Measurements from ENCODE around the gene RNF157.
"Not testable (repeated sequence)": the region's sequence is repeated elsewhere in the genome, so short reads cannot be mapped to it uniquely, and the experiment has no call there.

Gene RNF157

GRCh38 chr17:76191896-76192295, 48.4 kb downstream of the RNF157 start:
- H3K4me3 ChIP-seq (ENCODE audit: low read depth, low read length), result peak overlapping the region; percentile 44
- peak; percentile 89 for DNase-seq (ENCODE audit: low read depth)
- no peak for TF ChIP-seq CTCF (IDR thresholded peaks at IDR 0.05; ENCODE audit: insufficient read depth, low read depth, low read length, missing control alignments)

GRCh38 chr17:76189741-76190140, 50.6 kb downstream of the RNF157 start:
- peak; percentile 1 for TF ChIP-seq CTCF (IDR thresholded peaks at IDR 0.05; ENCODE audit: insufficient read depth, low read depth, low read length, missing control alignments)
- H3K4me3 ChIP-seq (ENCODE audit: low read depth, low read length), result no peak overlapping the region
- no peak for DNase-seq (ENCODE audit: low read depth)

- no peak for TF ChIP-seq CTCF (IDR thresholded peaks at IDR 0.05; ENCODE audit: insufficient read depth, low read depth, low read length, missing control alignments)
- no peak for DNase-seq (ENCODE audit: low read depth)
Measured at GRCh38 chr17:76189247-76189646, 51.0 kb downstream of the RNF157 start.

GRCh38 chr17:76188213-76189016, 51.9 kb downstream of the RNF157 start:
- no peak overlapping the region for H3K4me3 ChIP-seq (ENCODE audit: low read depth, low read length)
- no peak for TF ChIP-seq CTCF (IDR thresholded peaks at IDR 0.05; ENCODE audit: insufficient read depth, low read depth, low read length, missing control alignments)
- no peak for DNase-seq (ENCODE audit: low read depth)

More at GRCh38 chr17:76189247-76189646, 51.0 kb downstream of the RNF157 start:
- no peak overlapping the region for H3K4me3 ChIP-seq (ENCODE audit: low read depth, low read length)

- not testable (repeated sequence) for DNase-seq (ENCODE audit: low read depth); H3K4me3 ChIP-seq (ENCODE audit: low read depth, low read length)
Measured at GRCh38 chr17:76186774-76187173, 53.5 kb downstream of the RNF157 start.

- TF ChIP-seq CTCF (IDR thresholded peaks at IDR 0.05; ENCODE audit: insufficient read depth, low read depth, low read length, missing control alignments), result no peak
- no peak for DNase-seq (ENCODE audit: low read depth)
- peak overlapping the region; percentile 51 for H3K4me3 ChIP-seq (ENCODE audit: low read depth, low read length)
Measured at GRCh38 chr17:76184290-76184689, 56.0 kb downstream of the RNF157 start.

GRCh38 chr17:76182016-76182764, 58.1 kb downstream of the RNF157 start:
- TF ChIP-seq CTCF (IDR thresholded peaks at IDR 0.05; ENCODE audit: insufficient read depth, low read depth, low read length, missing control alignments), result peak; percentile 84
- peak; percentile 97 for DNase-seq (ENCODE audit: low read depth)
- H3K4me3 ChIP-seq (ENCODE audit: low read depth, low read length), result no peak overlapping the region
